ENCODE measurements around the gene HEXD.

The HEXD gene

GRCh38 chr17:82474223-82475010, 56.3 kb downstream of the HEXD start:
- no peaks in the 10 kb centered on the region for H3K4me1 ChIP-seq (ENCODE audit: control insufficient read depth, insufficient read depth, low read length, poor library complexity, severe bottlenecking)
- H3K36me3 ChIP-seq (ENCODE audit: control insufficient read depth, insufficient read depth, low read length), result peaks cover 50% of the 10 kb centered on the region
- H3K4me3 ChIP-seq (ENCODE audit: insufficient read depth, low read depth, low read length, poor library complexity, severe bottlenecking), result no peak overlapping the region
- H3K27ac ChIP-seq (ENCODE audit: insufficient read depth, low read length, poor library complexity, severe bottlenecking), result no peak overlapping the region
- H3K9me3 ChIP-seq (ENCODE audit: control insufficient read depth, low read length), result no peaks in the 10 kb centered on the region
- H3K27me3 ChIP-seq (replicated peaks; ENCODE audit: control insufficient read depth, insufficient read depth, low read length, poor library complexity, severe bottlenecking), result no peaks in the 10 kb centered on the region
- DNase-seq, result no peak

GRCh38 chr17:82475458-82475857, 57.3 kb downstream of the HEXD start:
- no peak overlapping the region for H3K27ac ChIP-seq (ENCODE audit: insufficient read depth, low read length, poor library complexity, severe bottlenecking)
- DNase-seq, result no peak
- no peaks in the 10 kb centered on the region for H3K27me3 ChIP-seq (replicated peaks; ENCODE audit: control insufficient read depth, insufficient read depth, low read length, poor library complexity, severe bottlenecking)
- H3K36me3 ChIP-seq (ENCODE audit: control insufficient read depth, insufficient read depth, low read length), result peaks cover 55% of the 10 kb centered on the region
- H3K9me3 ChIP-seq (ENCODE audit: control insufficient read depth, low read length), result no peaks in the 10 kb centered on the region
- no peaks in the 10 kb centered on the region for H3K4me1 ChIP-seq (ENCODE audit: control insufficient read depth, insufficient read depth, low read length, poor library complexity, severe bottlenecking)
- H3K4me3 ChIP-seq (ENCODE audit: insufficient read depth, low read depth, low read length, poor library complexity, severe bottlenecking), result no peak overlapping the region

DNA sequence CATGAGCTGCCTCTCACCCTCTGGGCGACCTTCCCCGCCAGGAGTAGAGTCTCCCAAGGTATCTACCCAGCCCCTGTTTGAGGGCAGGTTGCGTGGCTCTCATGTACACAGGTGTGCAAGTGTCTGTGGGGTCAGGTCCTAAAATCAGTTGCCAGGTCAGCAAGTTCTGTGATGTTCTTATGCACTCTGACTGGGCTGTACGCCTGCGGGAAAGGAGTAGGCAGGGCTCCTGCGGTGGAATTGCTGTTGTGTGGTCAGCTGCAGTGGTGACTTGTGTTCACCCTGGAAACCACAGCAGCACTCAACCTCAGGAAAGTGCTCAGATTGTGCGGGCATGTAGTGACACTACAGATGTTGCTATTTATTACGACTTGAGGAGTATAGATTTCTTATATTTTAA, 59.8 kb downstream of the HEXD start:
- H3K9me3 ChIP-seq (ENCODE audit: control insufficient read depth, low read length), result no peaks in the 10 kb centered on the region
- no peaks in the 10 kb centered on the region for H3K27me3 ChIP-seq (replicated peaks; ENCODE audit: control insufficient read depth, insufficient read depth, low read length, poor library complexity, severe bottlenecking)
- no peak overlapping the region for H3K4me3 ChIP-seq (ENCODE audit: insufficient read depth, low read depth, low read length, poor library complexity, severe bottlenecking)
- no peak for DNase-seq
- H3K27ac ChIP-seq (ENCODE audit: insufficient read depth, low read length, poor library complexity, severe bottlenecking), result no peak overlapping the region
- H3K36me3 ChIP-seq (ENCODE audit: control insufficient read depth, insufficient read depth, low read length), result peaks cover 65% of the 10 kb centered on the region
- no peaks in the 10 kb centered on the region for H3K4me1 ChIP-seq (ENCODE audit: control insufficient read depth, insufficient read depth, low read length, poor library complexity, severe bottlenecking)

DNA sequence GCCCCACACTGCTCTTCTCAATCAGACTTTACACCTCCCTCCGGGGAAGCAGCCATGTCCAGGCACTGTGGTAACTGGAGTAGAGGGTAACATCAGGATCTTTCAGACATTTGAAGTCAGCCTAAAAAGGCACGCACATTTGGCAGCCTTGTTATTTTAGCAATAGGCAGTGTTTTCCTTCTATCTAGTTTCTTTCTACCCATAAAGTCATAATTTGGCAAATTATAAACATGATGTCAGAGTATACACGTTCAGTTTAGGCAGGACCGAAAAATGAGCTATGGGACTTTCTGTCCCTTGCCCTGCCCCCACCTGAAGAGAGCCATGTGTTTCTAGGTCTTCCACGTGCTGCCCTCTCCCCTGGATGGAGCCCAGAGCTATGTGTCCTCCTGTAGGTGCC, 61.5 kb downstream of the HEXD start:
- Histone ChIP-seq H3K27me3 (replicated peaks; ENCODE audit: control insufficient read depth, insufficient read depth, low read length, poor library complexity, severe bottlenecking) (no peaks in the 10 kb centered on the region), H3K36me3 (ENCODE audit: control insufficient read depth, insufficient read depth, low read length) (peaks cover 69% of the 10 kb centered on the region), H3K4me3 (ENCODE audit: insufficient read depth, low read depth, low read length, poor library complexity, severe bottlenecking) (no peak overlapping the region), H3K9me3 (ENCODE audit: control insufficient read depth, low read length) (no peaks in the 10 kb centered on the region), H3K27ac (ENCODE audit: insufficient read depth, low read length, poor library complexity, severe bottlenecking) (no peak overlapping the region), H3K4me1 (ENCODE audit: control insufficient read depth, insufficient read depth, low read length, poor library complexity, severe bottlenecking) (no peaks in the 10 kb centered on the region)
- no peak for DNase-seq

DNA sequence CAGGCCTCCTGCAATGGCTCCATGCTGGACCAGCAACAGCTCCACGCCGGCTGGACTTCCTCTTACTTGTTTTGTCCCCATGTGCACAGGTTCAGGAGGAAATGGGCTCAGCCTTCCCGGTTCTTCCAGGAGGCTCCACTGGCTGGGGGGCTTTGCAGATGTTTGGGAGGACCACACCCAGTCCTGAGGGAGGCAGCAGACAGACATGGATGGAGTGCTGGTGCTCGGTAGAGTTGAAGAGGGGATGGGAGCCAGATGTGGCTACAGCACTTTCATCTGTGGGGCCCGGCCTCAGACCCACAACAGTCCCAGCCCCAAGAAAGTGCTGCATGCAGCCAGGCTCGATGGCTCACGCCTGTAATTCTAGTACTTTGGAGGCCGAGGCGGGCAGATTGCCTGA, 62.2 kb downstream of the HEXD start:
- Histone ChIP-seq H3K4me1 (ENCODE audit: control insufficient read depth, insufficient read depth, low read length, poor library complexity, severe bottlenecking) (no peaks in the 10 kb centered on the region), H3K36me3 (ENCODE audit: control insufficient read depth, insufficient read depth, low read length) (peaks cover 68% of the 10 kb centered on the region), H3K4me3 (ENCODE audit: insufficient read depth, low read depth, low read length, poor library complexity, severe bottlenecking) (no peak overlapping the region), H3K27ac (ENCODE audit: insufficient read depth, low read length, poor library complexity, severe bottlenecking) (no peak overlapping the region), H3K9me3 (ENCODE audit: control insufficient read depth, low read length) (no peaks in the 10 kb centered on the region), H3K27me3 (replicated peaks; ENCODE audit: control insufficient read depth, insufficient read depth, low read length, poor library complexity, severe bottlenecking) (no peaks in the 10 kb centered on the region)
- DNase-seq, result no peak

DNA sequence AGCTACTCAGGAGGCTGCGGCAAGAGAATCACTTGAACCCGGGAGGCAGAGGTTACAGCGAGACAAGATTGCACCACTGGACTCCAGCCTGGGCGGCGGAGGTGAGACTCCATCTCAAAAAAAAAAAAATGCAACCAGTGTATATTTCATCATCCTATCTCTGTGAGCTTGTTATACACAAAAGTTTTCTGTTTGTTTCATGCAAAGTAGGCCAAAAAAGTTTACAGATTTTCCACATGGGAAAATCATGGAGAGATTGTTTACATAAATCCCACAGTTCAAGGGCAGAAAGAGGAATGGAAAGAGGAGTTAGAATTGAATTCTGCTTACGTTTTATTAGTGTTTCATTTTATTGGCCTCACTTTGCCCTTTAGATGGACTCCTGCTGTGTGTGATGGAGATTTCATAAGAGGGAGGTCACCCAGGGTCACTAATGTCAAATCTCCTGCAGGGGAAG, 65.1 kb downstream of the HEXD start:
- Histone ChIP-seq H3K4me1 (ENCODE audit: control insufficient read depth, insufficient read depth, low read length, poor library complexity, severe bottlenecking) (peaks cover 13% of the 10 kb centered on the region), H3K27ac (ENCODE audit: insufficient read depth, low read length, poor library complexity, severe bottlenecking) (no peak overlapping the region), H3K9me3 (ENCODE audit: control insufficient read depth, low read length) (no peaks in the 10 kb centered on the region), H3K27me3 (replicated peaks; ENCODE audit: control insufficient read depth, insufficient read depth, low read length, poor library complexity, severe bottlenecking) (no peaks in the 10 kb centered on the region), H3K4me3 (ENCODE audit: insufficient read depth, low read depth, low read length, poor library complexity, severe bottlenecking) (no peak overlapping the region), H3K36me3 (ENCODE audit: control insufficient read depth, insufficient read depth, low read length) (peaks cover 58% of the 10 kb centered on the region)
- no peak for DNase-seq

GRCh38 chr17:82483836-82484235, 65.7 kb downstream of the HEXD start:
- Histone ChIP-seq H3K36me3 (ENCODE audit: control insufficient read depth, insufficient read depth, low read length) (peaks cover 55% of the 10 kb centered on the region), H3K4me3 (ENCODE audit: insufficient read depth, low read depth, low read length, poor library complexity, severe bottlenecking) (no peak overlapping the region), H3K9me3 (ENCODE audit: control insufficient read depth, low read length) (no peaks in the 10 kb centered on the region), H3K27me3 (replicated peaks; ENCODE audit: control insufficient read depth, insufficient read depth, low read length, poor library complexity, severe bottlenecking) (no peaks in the 10 kb centered on the region), H3K4me1 (ENCODE audit: control insufficient read depth, insufficient read depth, low read length, poor library complexity, severe bottlenecking) (peaks cover 13% of the 10 kb centered on the region), H3K27ac (ENCODE audit: insufficient read depth, low read length, poor library complexity, severe bottlenecking) (no peak overlapping the region)
- no peak for DNase-seq

- H3K4me1 ChIP-seq (ENCODE audit: control insufficient read depth, insufficient read depth, low read length, poor library complexity, severe bottlenecking), result peaks cover 13% of the 10 kb centered on the region
- H3K9me3 ChIP-seq (ENCODE audit: control insufficient read depth, low read length), result no peaks in the 10 kb centered on the region
- no peak for DNase-seq
- H3K27ac ChIP-seq (ENCODE audit: insufficient read depth, low read length, poor library complexity, severe bottlenecking), result peak overlapping the region; percentile 18
- H3K27me3 ChIP-seq (replicated peaks; ENCODE audit: control insufficient read depth, insufficient read depth, low read length, poor library complexity, severe bottlenecking), result no peaks in the 10 kb centered on the region
- H3K4me3 ChIP-seq (ENCODE audit: insufficient read depth, low read depth, low read length, poor library complexity, severe bottlenecking), result no peak overlapping the region
- peaks cover 32% of the 10 kb centered on the region for H3K36me3 ChIP-seq (ENCODE audit: control insufficient read depth, insufficient read depth, low read length)
These were observed 68.3 kb downstream of the HEXD start for GRCh38 chr17:82486231-82487094.

- Histone ChIP-seq H3K36me3 (ENCODE audit: control insufficient read depth, insufficient read depth, low read length) (peaks cover 22% of the 10 kb centered on the region), H3K4me1 (ENCODE audit: control insufficient read depth, insufficient read depth, low read length, poor library complexity, severe bottlenecking) (peaks cover 13% of the 10 kb centered on the region), H3K27ac (ENCODE audit: insufficient read depth, low read length, poor library complexity, severe bottlenecking) (no peak overlapping the region), H3K4me3 (ENCODE audit: insufficient read depth, low read depth, low read length, poor library complexity, severe bottlenecking) (no peak overlapping the region), H3K9me3 (ENCODE audit: control insufficient read depth, low read length) (no peaks in the 10 kb centered on the region), H3K27me3 (replicated peaks; ENCODE audit: control insufficient read depth, insufficient read depth, low read length, poor library complexity, severe bottlenecking) (no peaks in the 10 kb centered on the region)
- DNase-seq, result no peak
These were observed 69.8 kb downstream of the HEXD start for GRCh38 chr17:82487910-82488309.

DNA sequence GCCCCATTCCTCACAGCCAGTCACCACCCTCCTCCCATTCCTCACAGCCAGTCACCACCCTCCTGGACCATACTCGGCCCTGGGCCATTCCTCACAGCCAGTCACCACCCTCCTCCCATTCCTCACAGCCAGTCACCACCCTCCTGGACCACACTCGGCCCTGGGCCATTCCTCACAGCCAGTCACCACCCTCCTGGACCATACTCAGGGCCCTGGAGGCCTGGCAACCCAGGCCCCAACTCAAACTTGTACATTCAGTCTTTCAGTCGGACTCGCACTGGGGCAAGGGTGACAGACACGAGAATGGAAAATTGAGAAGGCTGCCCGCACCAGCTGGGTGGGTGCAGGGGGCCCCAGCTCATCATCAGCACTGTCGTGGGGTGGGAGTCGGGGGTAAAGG, 71.0 kb downstream of the HEXD start:
- H3K27me3 ChIP-seq (replicated peaks; ENCODE audit: control insufficient read depth, insufficient read depth, low read length, poor library complexity, severe bottlenecking), result no peaks in the 10 kb centered on the region
- H3K27ac ChIP-seq (ENCODE audit: insufficient read depth, low read length, poor library complexity, severe bottlenecking), result no peak overlapping the region
- H3K4me3 ChIP-seq (ENCODE audit: insufficient read depth, low read depth, low read length, poor library complexity, severe bottlenecking), result no peak overlapping the region
- H3K4me1 ChIP-seq (ENCODE audit: control insufficient read depth, insufficient read depth, low read length, poor library complexity, severe bottlenecking), result peaks cover 13% of the 10 kb centered on the region
- H3K36me3 ChIP-seq (ENCODE audit: control insufficient read depth, insufficient read depth, low read length), result peaks cover 13% of the 10 kb centered on the region
- DNase-seq, result no peak
- H3K9me3 ChIP-seq (ENCODE audit: control insufficient read depth, low read length), result no peaks in the 10 kb centered on the region
